Stimulated activated CD4-positive, alpha-beta T cell treated with anti-CD3 and anti-CD28 coated beads, Interleukin-4, amount 100 ng/mL, for 24 hours (primary cell): Measurements from ENCODE around the gene RGS11.

Experiments used
- DNase-seq: peaks from one replicate; pipeline ENCODE4 v3.0.0-alpha.2; 2020

RGS11 gene

DNA sequence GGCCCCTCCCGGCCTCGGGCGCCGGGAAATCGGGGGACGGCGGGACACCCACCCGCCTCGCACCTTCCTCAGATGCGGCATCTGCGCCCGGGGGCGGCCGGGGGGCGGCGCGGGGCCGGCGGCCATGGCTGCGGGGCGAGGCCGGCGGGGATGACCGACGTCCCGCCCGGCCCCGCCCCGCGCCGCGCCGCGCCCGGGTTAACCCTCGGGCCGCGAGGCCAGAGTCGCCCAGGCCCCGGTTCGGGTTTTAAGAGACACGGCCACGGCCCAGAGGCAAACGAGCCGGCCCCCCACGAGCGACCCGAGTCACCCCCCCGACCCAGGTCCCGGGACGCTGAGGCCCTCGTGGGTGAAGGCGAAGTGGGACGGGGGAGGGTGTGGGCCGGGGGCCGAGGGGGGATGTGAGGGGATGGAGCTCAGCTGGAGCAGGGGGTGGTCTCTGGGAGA, at the start of gene RGS11:
Gene RGS11, minus strand, starts transcription at position 159 of the 447 bp plus-strand sequence. Its CDS starts 33 bp downstream, at position 126.
- no peak for DNase-seq

DNA sequence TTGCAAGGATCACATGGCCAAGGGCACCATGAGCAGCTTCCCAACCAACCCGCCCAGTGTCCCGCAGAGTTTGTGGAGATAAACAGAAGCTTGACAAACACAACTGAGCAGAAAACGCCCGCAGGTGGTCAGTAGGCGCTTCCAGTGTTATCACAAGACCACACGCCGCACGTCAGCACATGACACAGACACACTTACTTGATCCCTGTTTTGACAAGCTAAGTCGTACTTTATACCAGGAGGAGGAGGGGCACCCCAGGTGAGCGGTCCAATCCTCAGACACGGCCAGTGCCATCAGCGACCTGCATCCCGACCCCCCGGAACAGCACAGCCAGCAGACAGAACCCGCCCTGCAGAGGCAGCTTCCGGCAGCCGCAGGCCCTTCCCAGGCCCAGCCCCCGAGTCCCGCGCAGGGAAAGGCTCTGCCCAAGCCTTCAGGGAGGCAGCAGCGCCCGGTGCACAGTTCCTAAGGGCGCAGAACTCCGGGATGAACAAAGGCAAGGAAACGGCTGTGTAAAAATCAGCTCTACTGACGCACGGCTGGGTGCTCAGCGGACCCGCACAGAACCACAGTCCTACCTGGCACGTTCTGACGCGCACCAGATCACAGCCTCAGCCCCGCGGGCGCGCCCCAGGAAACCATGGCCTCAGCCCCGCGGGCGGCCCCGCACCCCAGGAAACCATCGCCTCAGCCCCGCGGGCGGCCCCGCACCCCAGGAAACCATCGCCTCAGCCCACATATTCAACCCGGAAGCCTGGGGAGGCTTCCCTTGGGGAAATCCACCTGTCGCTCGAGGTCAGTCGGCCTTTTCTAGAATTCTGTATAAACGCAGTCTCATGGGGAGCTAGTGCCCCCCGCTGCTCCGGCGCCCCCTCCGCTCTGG, 48.9 kb upstream of the RGS11 start:
- DNase-seq: peak; percentile 53

DNA sequence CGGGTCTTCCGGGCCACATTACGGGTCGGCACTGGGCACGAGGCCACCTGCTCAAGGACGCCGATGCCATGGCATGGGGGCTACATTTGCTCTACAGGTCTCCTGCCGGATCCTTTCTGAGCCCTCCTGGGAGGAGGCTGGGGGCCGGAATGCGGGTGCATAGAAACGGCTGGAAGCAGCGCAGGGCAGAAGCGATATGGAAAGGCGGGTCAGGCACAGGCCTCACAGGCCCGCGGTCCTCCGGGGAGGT, 48.4 kb upstream of the RGS11 start:
- DNase-seq: no peak

DNA sequence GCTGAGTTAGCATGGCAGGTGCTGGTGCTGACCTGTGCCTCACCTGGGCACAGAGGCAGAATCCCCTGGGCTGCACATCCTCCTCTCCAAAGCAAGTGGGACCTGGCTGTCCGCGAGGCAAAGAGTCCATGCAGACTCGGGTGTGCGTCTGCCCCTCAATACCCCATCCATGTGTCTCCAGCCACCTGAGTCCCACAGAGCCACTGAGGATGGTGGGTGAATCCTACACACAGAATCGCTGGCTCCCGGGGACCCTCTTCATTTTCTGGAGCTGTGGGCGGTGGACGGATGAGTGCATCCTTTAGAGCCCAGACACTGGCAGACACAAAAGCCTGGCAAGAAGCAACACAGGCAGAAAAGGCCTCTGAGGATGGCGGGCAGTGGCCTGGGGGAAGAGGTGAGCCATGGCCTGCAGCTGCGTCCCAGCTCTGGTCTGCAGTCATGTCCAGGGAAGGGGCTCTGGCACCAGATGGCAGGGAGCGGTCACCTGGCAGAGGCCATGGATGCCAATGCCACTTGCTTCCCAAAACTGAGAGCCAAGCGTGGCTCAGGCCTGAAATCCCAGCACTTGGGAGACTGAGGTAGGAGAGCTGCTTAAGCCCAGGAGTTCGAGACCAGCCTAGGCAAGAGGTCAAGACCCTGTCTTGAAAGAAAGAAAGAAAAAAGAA, 46.9 kb upstream of the RGS11 start:
- no peak for DNase-seq

DNA sequence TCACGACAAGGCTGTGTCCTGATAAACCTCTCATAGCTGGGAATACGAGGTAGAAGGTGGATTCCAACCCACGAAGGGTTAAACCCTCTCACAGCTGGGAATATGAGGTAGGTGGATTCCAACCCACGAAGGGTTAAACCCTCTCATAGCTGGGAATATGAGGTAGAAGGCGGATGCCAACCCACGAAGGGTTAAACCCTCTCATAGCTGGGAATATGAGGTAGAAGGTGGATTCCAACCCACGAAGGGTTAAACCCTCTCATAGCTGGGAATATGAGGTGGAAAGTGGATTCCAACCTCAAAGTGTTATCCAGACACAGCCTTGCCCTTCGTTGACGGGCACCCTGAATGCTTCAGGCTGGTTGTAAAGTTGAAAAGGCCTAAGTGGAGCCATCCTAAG, 45.8 kb upstream of the RGS11 start:
- DNase-seq: no peak

DNA sequence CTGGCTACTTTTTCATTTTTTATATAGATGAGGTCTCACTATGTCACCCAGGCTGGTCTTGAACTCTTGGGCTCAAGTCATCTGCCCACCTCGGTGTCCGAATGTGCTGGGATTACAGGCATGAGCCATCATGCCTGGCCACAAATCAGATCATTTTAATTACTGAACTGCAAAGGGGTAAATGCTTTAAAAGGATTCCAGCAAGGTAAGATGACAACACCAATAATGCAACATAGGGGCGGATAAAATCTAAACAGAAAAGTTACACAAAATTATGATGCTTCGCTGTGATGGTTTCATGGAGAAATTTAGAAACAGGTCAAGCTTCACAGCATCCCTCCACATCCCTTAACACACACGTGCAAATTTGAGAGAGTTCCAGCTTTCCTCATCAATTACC, 44.5 kb upstream of the RGS11 start:
- no peak for DNase-seq

DNA sequence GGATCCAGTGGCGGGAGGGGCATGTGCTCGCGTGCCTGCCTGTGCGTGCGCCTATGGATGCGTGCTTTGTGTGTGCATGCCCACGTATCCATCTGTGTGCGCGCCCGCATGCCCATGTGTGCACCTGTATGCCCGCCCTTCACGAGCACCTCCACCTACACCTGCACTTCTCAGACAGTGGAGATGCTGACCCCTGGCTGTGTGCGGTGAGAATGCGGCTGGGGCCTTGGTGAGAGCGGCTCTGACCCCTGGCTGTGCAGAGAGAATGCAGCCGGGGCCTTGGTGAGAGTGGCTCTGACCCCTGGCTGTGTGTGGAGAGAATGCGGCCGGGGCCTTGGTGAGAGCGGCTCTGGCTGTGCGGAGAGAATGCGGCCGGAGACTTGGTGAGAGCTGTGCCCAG, 42.9 kb upstream of the RGS11 start:
- DNase-seq: no peak

DNA sequence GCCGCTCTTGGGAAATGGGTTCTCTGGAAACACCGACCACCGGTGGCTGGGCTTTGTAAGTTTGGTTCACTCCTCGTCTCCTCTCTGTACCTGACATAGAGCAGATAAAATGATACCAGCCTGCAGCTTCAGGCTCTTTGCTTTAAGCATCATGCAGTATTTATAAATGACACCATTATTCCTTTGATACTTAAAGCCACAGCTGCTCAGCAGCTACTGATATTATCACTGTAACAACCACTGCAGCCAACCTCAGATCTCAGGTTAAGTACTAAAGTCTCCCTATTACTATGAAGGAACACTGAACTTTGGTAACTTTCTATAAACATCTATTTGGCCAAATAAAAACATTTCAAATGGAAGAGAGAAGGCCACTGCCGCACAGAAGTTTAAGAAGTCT, 41.8 kb upstream of the RGS11 start:
- no peak for DNase-seq

DNA sequence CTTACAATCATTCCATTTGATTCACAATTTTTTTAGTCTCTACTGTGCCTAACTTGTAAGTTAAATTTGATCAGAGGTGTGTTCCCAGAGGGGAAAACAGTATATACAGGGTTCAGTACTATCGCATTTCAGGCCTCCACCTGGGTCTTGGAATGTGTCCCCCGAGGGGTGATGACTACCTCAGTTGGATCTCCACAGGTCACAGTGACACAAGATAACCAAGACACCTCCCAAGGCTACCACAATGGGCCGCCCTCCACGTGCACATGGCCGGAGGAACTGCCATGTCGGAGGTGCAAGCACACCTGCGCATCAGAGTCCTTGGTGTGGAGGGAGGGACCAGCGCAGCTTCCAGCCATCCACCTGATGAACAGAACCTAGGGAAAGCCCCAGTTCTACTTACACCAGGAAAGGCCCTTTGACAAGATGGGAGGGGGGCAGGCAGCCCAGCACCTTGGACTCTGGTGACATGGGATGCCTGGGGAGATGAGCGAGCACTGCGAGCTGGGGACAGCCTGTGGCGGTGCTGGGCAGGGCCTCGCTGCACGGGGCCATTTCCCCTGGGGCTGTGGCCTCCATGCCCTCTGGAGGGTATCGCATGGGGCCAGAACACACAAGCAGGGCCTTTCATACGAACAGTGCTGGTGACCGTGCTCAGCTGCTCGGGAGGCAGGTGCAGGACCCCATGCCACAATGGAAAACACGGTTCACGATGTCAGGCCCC, 41.2 kb upstream of the RGS11 start:
- DNase-seq: no peak

DNA sequence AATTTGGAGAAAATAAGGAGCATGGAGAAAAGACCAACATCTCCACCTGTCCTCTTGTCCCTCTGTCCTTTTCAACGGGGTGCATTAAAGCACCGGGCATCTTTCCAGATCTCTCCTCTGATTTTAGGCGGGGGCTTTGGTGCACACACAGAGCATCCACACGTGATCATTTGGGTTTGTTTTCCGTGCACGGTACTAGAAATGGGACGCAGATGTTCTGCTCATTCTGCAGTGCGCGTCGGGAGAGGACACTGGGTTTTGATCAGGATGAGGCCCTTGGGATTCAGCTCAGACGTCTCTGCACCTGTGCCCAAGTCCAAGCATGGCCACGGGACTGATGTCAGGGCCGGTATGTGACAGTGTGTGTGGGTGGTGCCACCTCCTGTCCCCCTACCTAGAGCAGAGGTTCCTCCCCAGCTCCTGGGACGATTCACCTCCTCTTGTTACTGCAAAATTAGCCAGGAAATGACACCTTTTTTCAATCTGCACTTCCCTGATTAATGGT, 39.1 kb upstream of the RGS11 start:
- DNase-seq: no peak

DNA sequence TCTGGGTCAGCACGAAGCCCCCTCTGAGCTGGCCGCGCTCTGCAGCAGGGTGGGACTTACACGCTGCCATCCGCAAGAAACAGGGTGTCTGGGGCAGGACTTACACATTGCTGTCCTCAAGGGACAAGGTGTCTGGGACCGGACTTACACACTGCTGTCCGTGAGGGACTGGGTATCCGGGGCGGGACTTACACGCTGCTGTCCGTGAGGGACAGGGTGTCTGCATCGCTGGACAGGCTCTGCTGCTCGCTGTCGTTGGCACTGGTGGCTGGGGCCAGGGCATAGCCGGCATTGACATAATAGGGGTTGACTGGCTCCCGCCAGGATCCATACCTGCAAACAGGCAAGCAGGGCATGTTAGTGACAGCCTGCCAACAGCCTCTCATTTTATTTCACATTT, 38.6 kb upstream of the RGS11 start:
- DNase-seq: no peak

DNA sequence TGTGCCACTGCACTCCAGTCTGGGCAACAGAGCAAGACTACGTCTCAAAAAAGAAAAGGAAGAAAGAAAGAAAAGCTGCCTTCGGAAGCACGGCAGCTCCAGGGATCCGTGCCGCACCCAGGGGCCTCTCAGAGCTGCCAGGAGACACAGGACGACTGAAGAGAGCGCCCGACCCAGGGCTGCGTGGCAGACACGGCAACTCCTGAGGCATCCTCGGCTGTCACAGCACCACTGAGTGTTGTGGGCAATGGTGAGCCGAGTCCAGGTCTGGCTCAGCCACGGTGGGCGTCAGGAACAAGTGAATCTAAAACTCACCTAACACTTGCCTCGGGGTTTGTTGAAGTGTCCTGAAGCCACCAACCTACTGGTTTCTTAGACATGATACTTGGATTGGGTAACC, 36.0 kb upstream of the RGS11 start:
- DNase-seq: no peak

DNA sequence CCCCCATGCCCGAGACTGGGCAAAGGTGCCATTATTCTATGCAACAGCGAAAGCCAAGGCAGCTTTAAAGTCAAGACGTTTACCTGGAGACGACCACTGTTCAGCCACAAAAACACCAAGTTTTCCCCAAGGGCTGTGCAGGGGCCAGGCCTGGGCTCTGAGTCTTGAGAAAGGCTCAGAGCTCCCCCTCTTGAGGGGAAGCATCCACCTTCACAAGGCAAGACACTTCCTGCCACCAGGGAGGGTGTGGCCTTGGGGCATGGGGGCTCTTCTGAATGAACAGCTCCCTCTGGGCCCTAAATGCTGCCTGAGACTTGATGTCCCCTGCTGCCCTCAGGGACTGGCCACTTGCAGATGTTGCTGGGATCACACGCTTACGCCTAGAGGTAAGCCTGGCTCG, 33.7 kb upstream of the RGS11 start:
- DNase-seq: no peak

DNA sequence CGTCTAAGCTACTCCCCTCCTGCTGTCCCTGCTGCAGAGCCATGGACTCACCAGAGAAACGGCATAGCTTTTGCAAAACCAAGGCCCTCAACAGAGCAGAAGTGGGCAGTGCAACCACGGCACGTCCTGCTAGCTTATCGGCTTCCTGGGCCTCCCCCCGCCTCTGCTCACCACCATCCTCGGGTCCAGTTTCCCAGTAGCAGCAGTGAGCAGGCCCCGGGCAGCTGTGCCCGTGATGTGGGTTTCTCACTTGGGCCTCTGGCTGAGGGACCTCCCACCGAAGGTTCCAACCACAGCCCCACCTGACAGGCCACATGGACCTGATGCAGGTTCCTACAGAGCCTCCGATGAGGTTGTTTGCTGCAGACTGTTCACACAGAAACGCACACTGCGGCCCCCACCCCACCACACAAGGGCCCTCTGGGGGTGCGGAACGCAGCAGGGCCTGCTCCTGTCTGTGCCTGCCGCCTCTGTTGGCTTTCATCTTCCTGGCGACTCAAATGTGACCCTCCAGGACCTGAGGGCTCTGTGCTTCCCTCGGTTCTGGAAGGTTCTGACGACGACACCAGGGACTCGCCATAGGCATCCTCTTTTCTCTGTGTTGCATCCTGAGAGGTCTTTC, 32.1 kb upstream of the RGS11 start:
- DNase-seq: no peak

DNA sequence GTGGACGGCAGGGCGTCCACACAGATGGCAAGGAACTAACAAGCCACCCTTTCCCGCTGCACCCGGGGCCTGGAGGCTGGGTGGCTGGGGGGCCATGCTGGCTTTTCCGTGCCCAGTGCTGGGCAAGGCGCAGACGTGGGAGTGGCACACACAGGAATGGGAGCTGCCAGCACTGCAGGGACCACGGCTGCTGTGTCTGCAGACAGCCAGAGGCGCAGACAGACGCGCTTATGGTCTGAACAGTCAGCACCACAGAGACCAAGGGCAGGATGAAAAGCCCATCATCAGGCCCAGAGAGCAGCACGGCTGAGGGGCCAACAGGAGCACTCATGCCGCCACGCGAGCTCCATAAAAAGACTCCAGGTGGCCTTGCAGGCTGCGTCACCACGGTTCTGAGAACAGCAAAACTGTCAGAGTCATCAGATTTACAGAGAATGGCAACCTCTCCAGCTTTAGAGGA, 31.2 kb upstream of the RGS11 start:
- DNase-seq: no peak

DNA sequence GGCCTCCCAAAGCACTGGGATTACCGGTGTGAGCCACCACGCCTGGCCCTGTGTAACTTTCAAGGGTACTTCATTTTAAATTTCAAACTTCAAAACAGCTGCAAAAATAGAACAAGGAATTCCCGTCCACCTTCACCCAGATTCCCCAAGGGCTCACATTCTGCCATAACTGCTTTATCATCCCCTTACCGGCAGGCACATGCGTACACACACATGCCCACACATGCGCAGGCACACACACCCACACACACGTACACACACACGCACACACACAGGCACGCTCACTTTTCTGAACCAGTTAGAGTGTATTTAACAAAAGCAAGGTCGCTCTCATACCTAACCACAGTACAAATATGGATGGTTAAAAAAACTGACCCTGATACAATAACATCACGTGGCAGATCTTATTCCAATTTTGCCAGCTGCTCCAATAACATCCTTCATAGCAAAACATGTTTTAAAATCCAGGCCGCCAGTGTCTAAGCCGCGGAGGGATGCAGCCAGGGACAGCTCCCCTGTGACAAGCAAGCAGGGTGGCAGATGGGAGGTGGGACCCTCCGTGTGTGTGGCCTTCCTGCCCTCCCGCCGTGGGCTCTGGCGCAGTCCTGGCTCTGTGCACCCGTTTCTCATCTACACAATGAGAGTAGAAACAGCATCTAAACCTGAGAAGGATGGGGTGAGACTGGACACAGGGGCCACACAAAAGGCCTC, 30.3 kb upstream of the RGS11 start:
- DNase-seq: no peak

DNA sequence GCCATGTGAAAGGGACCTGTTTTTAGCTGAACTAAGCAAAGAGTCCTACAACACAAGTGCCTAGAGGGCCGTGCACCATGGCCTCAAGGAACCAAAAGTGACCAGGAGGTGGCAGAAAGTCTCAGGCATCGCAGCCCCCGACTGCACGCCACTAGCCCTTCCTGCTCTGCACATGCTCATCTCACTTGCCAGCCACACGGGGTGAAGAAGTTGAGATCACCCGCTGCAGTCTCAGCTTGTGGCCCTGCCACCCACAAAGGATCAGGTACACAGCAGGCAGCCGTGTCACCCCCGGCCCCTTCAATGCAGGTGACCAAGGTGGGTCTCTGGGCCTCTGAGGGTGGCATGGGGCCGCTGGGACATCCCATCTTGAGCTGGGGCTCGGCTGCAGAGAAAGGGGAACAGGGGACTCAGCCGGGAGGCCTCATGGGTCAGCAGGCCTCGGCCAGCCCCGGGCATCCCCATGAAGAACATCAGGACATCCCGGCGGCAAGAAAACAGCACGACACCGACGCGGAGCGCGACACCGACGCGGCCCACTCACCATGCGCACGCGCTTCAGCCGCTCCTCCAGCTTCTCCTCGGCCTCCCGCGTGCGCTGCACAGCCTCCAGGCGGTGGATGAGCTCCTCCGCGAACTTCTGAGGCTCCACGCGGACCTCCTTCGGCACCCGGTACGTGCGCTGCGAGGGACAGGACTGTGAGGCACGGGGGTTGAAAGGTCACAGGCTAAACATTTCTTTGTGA, 28.2 kb upstream of the RGS11 start:
- no peak for DNase-seq

DNA sequence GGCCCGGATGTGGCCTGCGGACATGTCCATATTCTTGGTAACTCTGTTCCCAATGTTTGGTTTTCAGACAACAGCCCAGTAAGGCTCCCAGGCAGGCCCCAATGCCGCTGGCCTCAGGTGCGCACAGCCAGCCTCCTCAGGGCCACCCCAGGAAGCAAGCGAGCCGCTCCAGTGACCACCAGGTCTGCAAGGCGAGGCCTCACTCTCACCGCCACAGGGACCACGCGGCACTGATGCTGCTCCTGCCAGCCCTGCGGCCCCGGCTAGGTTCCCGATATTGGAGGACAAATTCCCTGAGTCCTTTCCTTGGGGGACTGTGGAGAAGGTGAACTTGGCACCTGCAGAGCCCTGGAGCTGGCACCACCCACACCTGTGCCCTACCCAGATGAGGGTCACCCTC, 26.2 kb upstream of the RGS11 start:
- DNase-seq: no peak

DNA sequence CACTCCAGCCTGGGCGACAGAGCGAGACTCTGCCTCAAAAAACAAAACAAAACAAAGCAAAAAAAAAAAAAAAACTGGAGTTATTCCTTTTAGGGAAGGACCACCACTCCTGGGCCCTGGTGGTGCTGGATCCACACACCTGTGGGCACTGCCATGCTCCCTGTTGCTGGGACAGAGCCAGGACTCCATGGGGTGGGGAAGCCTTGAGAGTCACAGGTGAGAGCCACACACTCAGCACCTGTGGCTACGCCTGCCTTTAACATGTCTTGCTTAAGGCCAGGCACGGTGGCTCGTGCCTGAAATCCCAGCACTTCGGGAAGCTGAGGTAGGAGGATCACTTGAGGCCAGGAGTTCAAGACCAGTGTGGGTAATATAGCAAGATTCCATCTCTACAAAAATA, 25.5 kb upstream of the RGS11 start:
- no peak for DNase-seq

DNA sequence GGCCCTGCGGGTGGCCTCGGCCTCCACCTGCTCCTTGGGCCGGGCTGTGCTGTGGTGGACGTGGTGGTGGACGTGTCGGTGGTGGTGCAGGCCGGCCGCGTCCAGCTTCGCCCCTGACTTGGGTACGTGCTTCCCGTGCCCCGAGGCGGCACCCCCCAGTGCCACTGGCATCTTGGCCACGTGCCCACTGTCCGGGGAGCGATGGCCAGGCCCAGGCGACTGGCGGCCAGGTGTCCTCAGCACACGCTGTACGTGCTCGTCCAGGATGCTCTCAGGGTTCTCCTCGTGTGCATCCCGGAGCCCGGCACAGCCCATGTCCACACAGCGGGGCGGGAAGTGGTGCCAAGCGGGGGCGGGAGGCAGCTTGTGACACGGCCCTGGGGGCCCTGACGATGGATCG, 22.1 kb upstream of the RGS11 start:
- DNase-seq: no peak

DNA sequence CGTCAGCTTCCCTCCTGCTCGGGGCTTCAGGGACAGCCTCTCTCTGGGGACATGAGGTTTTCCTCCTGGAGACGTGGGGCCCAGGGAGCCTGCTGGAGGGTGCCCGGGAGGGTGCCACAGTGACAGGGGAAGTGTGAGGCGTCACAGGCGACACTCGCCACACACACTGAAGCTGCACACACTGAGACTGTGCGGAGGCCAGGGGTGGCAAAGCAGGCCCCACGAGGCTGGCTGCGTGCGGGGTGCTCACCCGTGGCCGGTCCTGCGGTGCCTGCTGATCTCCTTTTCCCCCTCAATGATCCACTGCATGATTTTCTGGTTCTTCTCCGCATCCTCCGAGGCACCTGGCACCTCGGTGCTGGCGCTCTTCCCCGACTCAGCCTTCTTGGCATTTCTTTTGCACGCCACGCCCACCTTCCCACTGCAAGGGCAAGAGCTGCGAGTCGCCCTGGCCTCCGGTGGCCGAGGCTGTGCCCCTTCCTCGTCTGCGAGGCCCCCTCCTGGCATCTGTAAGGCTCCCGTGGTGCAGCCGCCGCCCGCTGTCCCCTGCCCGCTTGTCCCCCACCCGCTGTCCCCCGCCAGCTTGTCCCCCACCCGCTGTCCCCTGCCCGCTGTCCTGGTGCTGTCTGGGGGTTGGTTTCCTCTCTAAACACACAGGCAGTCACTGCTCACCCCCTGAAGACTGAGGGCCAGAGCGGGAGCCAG, 21.2 kb upstream of the RGS11 start:
- DNase-seq: no peak
